DMS79 (cell line): ENCODE data around the gene PAQR5.
"Not testable (repeated sequence)": the region's sequence is repeated elsewhere in the genome, so short reads cannot be mapped to it uniquely, and the experiment has no call there.

Experiments
- DNase-seq: peaks from one replicate; lab custom pipeline; 2025; lab: John Stamatoyannopoulos, UW

Gene PAQR5

GRCh38 chr15:69424001-69424400 is 125.3 kb downstream of the PAQR5 start:
- DNase-seq: no peak

- no peak for DNase-seq
Observed at GRCh38 chr15:69424748-69425413, 126.2 kb downstream of the PAQR5 start.

GRCh38 chr15:69433831-69434230 is 135.1 kb downstream of the PAQR5 start:
- no peak for DNase-seq

- no peak for DNase-seq
Observed at GRCh38 chr15:69434238-69434637, 135.5 kb downstream of the PAQR5 start.

GRCh38 chr15:69434679-69435078 is 136.0 kb downstream of the PAQR5 start:
- no peak for DNase-seq

GRCh38 chr15:69435985-69436384 is 137.3 kb downstream of the PAQR5 start:
- DNase-seq: no peak

- DNase-seq: no peak
Observed at GRCh38 chr15:69436951-69437350, 138.2 kb downstream of the PAQR5 start.

GRCh38 chr15:69439623-69440022 is 140.9 kb downstream of the PAQR5 start:
- DNase-seq: no peak

- no peak for DNase-seq
Observed at GRCh38 chr15:69443032-69443611, 144.4 kb downstream of the PAQR5 start.

- no peak for DNase-seq
Observed at GRCh38 chr15:69444686-69445085, 146.0 kb downstream of the PAQR5 start.

GRCh38 chr15:69446953-69447352 is 148.2 kb downstream of the PAQR5 start:
- DNase-seq: no peak

- DNase-seq: not testable (repeated sequence)
Observed at GRCh38 chr15:69450221-69450620, 151.5 kb downstream of the PAQR5 start.

- DNase-seq: no peak
Observed at GRCh38 chr15:69450968-69451695, 152.4 kb downstream of the PAQR5 start.

GRCh38 chr15:69451951-69452691 is 153.4 kb downstream of the PAQR5 start:
- DNase-seq: no peak

GRCh38 chr15:69452692-69453521 is 154.2 kb downstream of the PAQR5 start, which contains the start of gene RPLP1:
Gene RPLP1 (plus strand): TSS chr15:69452818. CDS start chr15:69452949, 131 bp downstream.
- peak; percentile 59 for DNase-seq

- DNase-seq: no peak
Observed at GRCh38 chr15:69454953-69455352, 156.2 kb downstream of the PAQR5 start.

GRCh38 chr15:69456208-69457166 is 157.8 kb downstream of the PAQR5 start:
- no peak for DNase-seq
